ENCODE measurements around the gene PBX4.

Gene PBX4

GRCh38 chr19:19649155-19649554 is 30.7 kb upstream of the PBX4 start:
- DNase-seq (ENCODE audit: low read depth): no peak

- DNase-seq (ENCODE audit: low read depth): no peak
These were observed 28.7 kb upstream of the PBX4 start for GRCh38 chr19:19647037-19647835.

- no peak for DNase-seq (ENCODE audit: low read depth)
These were observed 26.9 kb upstream of the PBX4 start for GRCh38 chr19:19645233-19645870.

- DNase-seq (ENCODE audit: low read depth): no peak
These were observed 25.5 kb upstream of the PBX4 start for GRCh38 chr19:19644054-19644388.

- DNase-seq (ENCODE audit: low read depth): peak; percentile 81
These were observed 24.9 kb upstream of the PBX4 start, which contains the start of gene GMIP for GRCh38 chr19:19643158-19644053. GMIP (minus strand) TSS chr19:19643657; CDS start chr19:19643529, 128 bp downstream.

GRCh38 chr19:19642506-19643157 is 24.1 kb upstream of the PBX4 start:
- DNase-seq (ENCODE audit: low read depth): no peak

- no peak for DNase-seq (ENCODE audit: low read depth)
These were observed 19.2 kb upstream of the PBX4 start for GRCh38 chr19:19637523-19638251.

GRCh38 chr19:19637186-19637522 is 18.7 kb upstream of the PBX4 start:
- DNase-seq (ENCODE audit: low read depth): no peak

- no peak for DNase-seq (ENCODE audit: low read depth)
These were observed 18.2 kb upstream of the PBX4 start for GRCh38 chr19:19636573-19637185.

GRCh38 chr19:19635313-19635702 is 16.8 kb upstream of the PBX4 start:
- DNase-seq (ENCODE audit: low read depth): no peak

- DNase-seq (ENCODE audit: low read depth): no peak
These were observed 16.2 kb upstream of the PBX4 start for GRCh38 chr19:19634516-19635312.

GRCh38 chr19:19633711-19634515 is 15.4 kb upstream of the PBX4 start:
- DNase-seq (ENCODE audit: low read depth): no peak

- no peak for DNase-seq (ENCODE audit: low read depth)
These were observed 14.2 kb upstream of the PBX4 start for GRCh38 chr19:19632661-19633060.

- DNase-seq (ENCODE audit: low read depth): no peak
These were observed 12.9 kb upstream of the PBX4 start for GRCh38 chr19:19631346-19631745.

- DNase-seq (ENCODE audit: low read depth): no peak
These were observed 11.9 kb upstream of the PBX4 start for GRCh38 chr19:19630426-19630825.

GRCh38 chr19:19630062-19630414 is 11.6 kb upstream of the PBX4 start:
- no peak for DNase-seq (ENCODE audit: low read depth)

GRCh38 chr19:19628501-19629134 is 10.1 kb upstream of the PBX4 start:
- peak; percentile 33 for DNase-seq (ENCODE audit: low read depth)

GRCh38 chr19:19627621-19628500 is 9.4 kb upstream of the PBX4 start, which contains the start of gene LPAR2:
LPAR2 (minus strand) TSS chr19:19628220; CDS start chr19:19627275, 945 bp downstream.
- DNase-seq (ENCODE audit: low read depth): peak; percentile 81
